Duodenal mucosa (tissue), 2 donors: ENCODE measurements around the gene FAM177B.
"Not testable (repeated sequence)": the region's sequence is repeated elsewhere in the genome, so short reads cannot be mapped to it uniquely, and the experiment has no call there.

Experiments used
- H3K27ac ChIP-seq: one replicate; pipeline ENCODE4 v1.7.0; 2013; ENCODE audit warnings: low read depth, low read length
- H3K27me3 ChIP-seq, 2 donors: one replicate each; pipeline ENCODE4 v1.7.0; 2013; ENCODE audit warnings: low read length in 2 of 2, control low read depth in 1 of 2; ENCODE audit not compliant: insufficient read depth in 2 of 2, control insufficient read depth in 1 of 2
- H3K36me3 ChIP-seq, 2 donors: one replicate each; pipeline ENCODE4 v1.7.0; 2013; ENCODE audit warnings: low read length in 2 of 2, control low read depth in 1 of 2; ENCODE audit not compliant: insufficient read depth in 2 of 2, control insufficient read depth in 1 of 2
- H3K4me1 ChIP-seq, 2 donors: one replicate each; pipeline ENCODE4 v1.7.0; 2013; ENCODE audit warnings: low read length in 2 of 2, control low read depth in 1 of 2; ENCODE audit not compliant: insufficient read depth in 2 of 2, control insufficient read depth in 1 of 2
- H3K4me3 ChIP-seq, 2 donors: one replicate each; pipeline ENCODE4 v1.7.0; 2013; ENCODE audit warnings: low read length in 2 of 2, low read depth in 1 of 2
- H3K9ac ChIP-seq, 2 donors: one replicate each; pipeline ENCODE4 v1.7.0; 2013; ENCODE audit warnings: low read length in 2 of 2, low read depth in 1 of 2
- H3K9me3 ChIP-seq, 2 donors: one replicate each; pipeline ENCODE4 v1.7.0; 2013; ENCODE audit warnings: low read length in 2 of 2, control low read depth in 1 of 2; ENCODE audit not compliant: control insufficient read depth in 1 of 2

The FAM177B gene

DNA sequence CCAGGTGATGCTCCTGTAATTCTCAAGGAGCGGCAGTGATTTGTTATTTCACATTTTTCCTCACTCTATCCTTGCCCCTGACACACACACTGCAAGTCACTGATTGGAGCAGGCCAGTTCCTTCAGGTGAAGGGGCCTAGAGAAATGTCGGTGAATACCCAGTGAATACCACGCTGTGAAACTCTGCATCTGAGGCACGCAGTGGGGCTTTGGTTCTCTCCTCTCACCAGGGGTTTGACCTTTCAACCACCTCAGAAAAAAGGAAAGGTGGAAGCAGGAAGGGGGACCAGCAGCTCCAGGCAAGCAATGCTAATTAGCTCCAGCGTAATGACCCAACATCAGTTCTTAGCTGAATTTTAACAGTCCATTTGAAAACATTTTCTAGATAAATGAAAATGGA, 532 bp upstream of the FAM177B start:
- no peaks in the 10 kb centered on the region for H3K9me3 ChIP-seq
- peaks cover 12 to 42% of the 10 kb centered on the region in 2 donors for H3K36me3 ChIP-seq
- no peaks in the 10 kb centered on the region for H3K27me3 ChIP-seq
- no peak overlapping the region for H3K4me3 ChIP-seq
- no peak overlapping the region for H3K9ac ChIP-seq
- peaks cover 4 to 7% of the 10 kb centered on the region in 2 donors for H3K4me1 ChIP-seq
- H3K27ac ChIP-seq: no peak overlapping the region

GRCh38 chr1:222739465-222739864, 2.5 kb downstream of the FAM177B start:
- H3K27ac ChIP-seq: no peak overlapping the region
- no peaks in the 10 kb centered on the region for H3K9me3 ChIP-seq

GRCh38 chr1:222739929-222740328, 2.9 kb downstream of the FAM177B start:
- peaks cover 4 to 7% of the 10 kb centered on the region in 2 donors for H3K4me1 ChIP-seq
- H3K27me3 ChIP-seq: no peaks in the 10 kb centered on the region
- H3K9me3 ChIP-seq: no peaks in the 10 kb centered on the region
- no peak overlapping the region for H3K9ac ChIP-seq
- H3K27ac ChIP-seq: no peak overlapping the region
- no peak overlapping the region for H3K4me3 ChIP-seq
- H3K36me3 ChIP-seq: peaks cover 0 to 12% of the 10 kb centered on the region in 2 donors

More at GRCh38 chr1:222739465-222739864, 2.5 kb downstream of the FAM177B start:
- Histone ChIP-seq H3K36me3 (peaks cover 3 to 16% of the 10 kb centered on the region in 2 donors), H3K27me3 (no peaks in the 10 kb centered on the region), H3K4me3 (no peak overlapping the region), H3K4me1 (peaks cover 4 to 7% of the 10 kb centered on the region in 2 donors), H3K9ac (no peak overlapping the region)

GRCh38 chr1:222741630-222742457, 4.8 kb downstream of the FAM177B start:
- H3K4me1 ChIP-seq, H3K4me3 ChIP-seq, H3K36me3 ChIP-seq, H3K27ac ChIP-seq, H3K27me3 ChIP-seq, H3K9ac ChIP-seq, H3K9me3 ChIP-seq: not testable (repeated sequence)

DNA sequence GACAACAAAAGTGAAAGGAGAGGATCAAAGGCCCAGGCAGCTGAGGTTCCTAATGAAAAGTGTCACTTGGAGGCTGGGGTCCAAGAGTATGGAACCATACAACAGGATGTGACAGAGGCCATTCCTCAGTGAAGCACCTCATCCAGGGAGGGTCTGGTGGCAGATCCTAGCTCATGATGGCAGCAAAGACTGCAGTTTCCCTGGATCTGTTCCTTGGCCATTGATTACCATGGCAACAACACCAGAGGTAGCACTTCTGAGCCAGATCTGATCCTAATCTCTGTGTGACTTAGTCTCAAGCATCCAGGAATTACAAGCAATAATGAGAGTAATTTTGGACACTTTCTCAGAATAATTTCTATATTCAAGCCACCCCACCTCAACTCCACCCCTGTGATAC, 12.9 kb downstream of the FAM177B start:
- Histone ChIP-seq H3K9ac (no peak overlapping the region), H3K4me1 (peaks cover 0 to 8% of the 10 kb centered on the region in 2 donors), H3K4me3 (no peak overlapping the region), H3K9me3 (no peaks in the 10 kb centered on the region), H3K27me3 (no peaks in the 10 kb centered on the region), H3K36me3 (no peaks in the 10 kb centered on the region), H3K27ac (no peak overlapping the region)

DNA sequence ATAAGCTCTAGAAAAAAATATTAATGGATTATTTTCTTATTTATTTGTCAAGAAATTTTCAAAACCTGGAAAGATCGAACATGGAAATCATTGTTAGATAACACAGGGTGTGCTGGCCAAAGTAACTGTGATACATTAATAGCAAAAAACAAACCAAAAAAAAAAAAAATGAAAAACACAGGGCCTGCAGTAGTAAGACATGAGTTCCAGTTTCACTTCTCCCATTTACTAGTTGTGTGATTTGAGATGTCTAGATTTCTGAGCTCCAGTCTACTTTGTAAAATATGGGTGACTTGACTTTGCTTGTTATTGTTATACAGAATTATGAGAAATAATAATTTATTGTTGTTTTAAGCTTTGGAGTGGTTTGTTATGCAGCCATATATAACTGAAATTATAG, 13.6 kb downstream of the FAM177B start:
- no peaks in the 10 kb centered on the region for H3K36me3 ChIP-seq
- H3K9ac ChIP-seq: no peak overlapping the region
- H3K27me3 ChIP-seq: no peaks in the 10 kb centered on the region
- no peak overlapping the region for H3K27ac ChIP-seq
- H3K4me3 ChIP-seq: no peak overlapping the region
- H3K9me3 ChIP-seq: no peaks in the 10 kb centered on the region
- H3K4me1 ChIP-seq: peaks cover 0 to 8% of the 10 kb centered on the region in 2 donors

GRCh38 chr1:222751255-222751654, 14.3 kb downstream of the FAM177B start:
- H3K27me3 ChIP-seq: no peaks in the 10 kb centered on the region

GRCh38 chr1:222754366-222755139, 17.6 kb downstream of the FAM177B start:
- Histone ChIP-seq H3K4me1 (peaks cover 0 to 8% of the 10 kb centered on the region in 2 donors), H3K9me3 (no peaks in the 10 kb centered on the region), H3K27ac (no peak overlapping the region)

More at GRCh38 chr1:222751255-222751654, 14.3 kb downstream of the FAM177B start:
- Histone ChIP-seq H3K4me1 (peaks cover 0 to 8% of the 10 kb centered on the region in 2 donors), H3K9me3 (no peaks in the 10 kb centered on the region), H3K9ac (no peak overlapping the region), H3K36me3 (no peaks in the 10 kb centered on the region), H3K4me3 (no peak overlapping the region), H3K27ac (no peak overlapping the region)

GRCh38 chr1:222757646-222758268, 20.8 kb downstream of the FAM177B start:
- no peaks in the 10 kb centered on the region for H3K27me3 ChIP-seq
- H3K9me3 ChIP-seq: no peaks in the 10 kb centered on the region
- no peak overlapping the region for H3K27ac ChIP-seq
- no peak overlapping the region for H3K4me3 ChIP-seq
- H3K36me3 ChIP-seq: no peaks in the 10 kb centered on the region
- no peak overlapping the region for H3K9ac ChIP-seq
- H3K4me1 ChIP-seq: no peaks in the 10 kb centered on the region

More at GRCh38 chr1:222754366-222755139, 17.6 kb downstream of the FAM177B start:
- no peaks in the 10 kb centered on the region for H3K36me3 ChIP-seq
- no peak overlapping the region for H3K4me3 ChIP-seq
- no peak overlapping the region for H3K9ac ChIP-seq
- no peaks in the 10 kb centered on the region for H3K27me3 ChIP-seq
